ENCODE measurements around the gene HP. TPM values are rescaled to one million over a fixed set of nuclear protein-coding genes. Genes with fewer than 3 reads are reported as not detected.
"Not testable (repeated sequence)": the region's sequence is repeated elsewhere in the genome, so short reads cannot be mapped to it uniquely, and the experiment has no call there.

Gene HP
- total RNA-seq = 10 to 100 TPM in 1 of 2 donors, 1 to 10 TPM in 1; 3.6 to 15.5 TPM

GRCh38 chr16:72054254-72054847, at the start of gene HP:
TSS of gene HP (plus strand) at chr16:72054505. CDS start at chr16:72054653, 148 bp downstream.
- intact Hi-C loops (cut with DNase I); H3K4me1 ChIP-seq; H3K36me3 ChIP-seq (replicated peaks in 1 of 2; ENCODE audit: insufficient read depth in 1 of 2, low read depth in 2 of 2); H3K9me3 ChIP-seq; ATAC-seq; H3K27ac ChIP-seq; DNase-seq; H3K27me3 ChIP-seq; H3K4me3 ChIP-seq: not testable (repeated sequence)
- 60 to 85% methylated on average over 5 of the region's 5 CpGs for WGBS, 2 donors

GRCh38 chr16:72008065-72008423, 46.3 kb upstream of the HP start:
- H3K9me3 ChIP-seq; H3K27me3 ChIP-seq; H3K36me3 ChIP-seq (replicated peaks in 1 of 2; ENCODE audit: insufficient read depth in 1 of 2, low read depth in 2 of 2); intact Hi-C loops (cut with DNase I); H3K4me3 ChIP-seq; H3K4me1 ChIP-seq; DNase-seq; ATAC-seq: not testable (repeated sequence)
- WGBS, 2 donors = 66 to 73% methylated on average over 9 of the region's 9 CpGs
- peak overlapping the region in 1 of 4 donors; percentile 67 for H3K27ac ChIP-seq

- Histone ChIP-seq H3K9me3 (no peaks in the 10 kb centered on the region), H3K27me3 (no peaks in the 10 kb centered on the region), H3K36me3 (replicated peaks in 1 of 2; ENCODE audit: insufficient read depth in 1 of 2, low read depth in 2 of 2) (no peaks in the 10 kb centered on the region), H3K27ac (peak within 1 kb of the TSS in 3 of 4 donors; percentile 41 to 75 (median 67)), H3K4me1 (peaks cover 4% of the 10 kb centered on the region), H3K4me3 (peak within 1 kb of the TSS; percentile 66 to 67)
- WGBS, 2 donors = 0% methylated on average over 13 to 57 of the region's 57 CpGs
- peak; percentile 100 for ATAC-seq
- TF ChIP-seq POLR2A (IDR thresholded peaks at IDR 0.05) (peak; percentile 16 to 71 (median 70)), CTCF (IDR thresholded peaks at IDR 0.05) (peak in 3 of 7 experiments; percentile 7 to 34 (median 13))
- peak; percentile 98 to 99 (median 98) for DNase-seq
- intact Hi-C loops (cut with DNase I) = no loop called here
Observed at GRCh38 chr16:72008424-72009216, 45.7 kb upstream of the HP start, which contains the start of gene DHODH. TSS of gene DHODH (plus strand) at chr16:72008744. CDS start at chr16:72008765, 21 bp downstream.

- peaks cover 4% of the 10 kb centered on the region for H3K4me1 ChIP-seq
- TF ChIP-seq CTCF (IDR thresholded peaks at IDR 0.05) = no peak
- no peak for TF ChIP-seq POLR2A (IDR thresholded peaks at IDR 0.05)
- intact Hi-C loops (cut with DNase I) = no loop called here
- no peak for ATAC-seq
- no peaks in the 10 kb centered on the region for H3K27me3 ChIP-seq
- H3K27ac ChIP-seq = no peak overlapping the region
- no peaks in the 10 kb centered on the region for H3K36me3 ChIP-seq (replicated peaks in 1 of 2; ENCODE audit: insufficient read depth in 1 of 2, low read depth in 2 of 2)
- H3K9me3 ChIP-seq = no peaks in the 10 kb centered on the region
- no peak overlapping the region for H3K4me3 ChIP-seq
- no peak for DNase-seq
- WGBS, 2 donors = 96 to 99% methylated on average over 10 of the region's 10 CpGs
Observed at GRCh38 chr16:72009779-72010178, 44.5 kb upstream of the HP start.

GRCh38 chr16:72012607-72013006, 41.7 kb upstream of the HP start:
- WGBS, 2 donors = 81 to 84% methylated on average over 9 of the region's 9 CpGs
- intact Hi-C loops (cut with DNase I) = no loop called here
- H3K27ac ChIP-seq = no peak overlapping the region
- DNase-seq (no peak), ATAC-seq (no peak)
- TF ChIP-seq CTCF (IDR thresholded peaks at IDR 0.05) (no peak), POLR2A (IDR thresholded peaks at IDR 0.05) (no peak)
- no peak overlapping the region for H3K4me3 ChIP-seq
- H3K36me3 ChIP-seq (replicated peaks in 1 of 2; ENCODE audit: insufficient read depth in 1 of 2, low read depth in 2 of 2) = no peaks in the 10 kb centered on the region
- H3K4me1 ChIP-seq = peaks cover 4% of the 10 kb centered on the region
- H3K27me3 ChIP-seq = no peaks in the 10 kb centered on the region
- no peaks in the 10 kb centered on the region for H3K9me3 ChIP-seq

Measured in body of pancreas (tissue), 4 donors.